ENCODE results near the gene COX7A1.

COX7A1 gene

GRCh38 chr19:36113894-36114720, 38.1 kb downstream of the COX7A1 start:
- peak in 16 of 56 donors; percentile 28 to 70 (median 50) for DNase-seq

GRCh38 chr19:36113425-36113824, 38.8 kb downstream of the COX7A1 start:
- no peak for DNase-seq

- no peak for DNase-seq
Measured at GRCh38 chr19:36112678-36113077, 39.6 kb downstream of the COX7A1 start.

- DNase-seq, result no peak
Measured at GRCh38 chr19:36111200-36111539, 41.1 kb downstream of the COX7A1 start.

- no peak for DNase-seq
Measured at GRCh38 chr19:36110487-36111199, 41.6 kb downstream of the COX7A1 start, which contains the start of gene OVOL3. Gene OVOL3 (plus strand): TSS chr19:36111143. CDS start chr19:36111203, 60 bp downstream.

GRCh38 chr19:36108684-36109083, 43.6 kb downstream of the COX7A1 start:
- DNase-seq, result no peak

- DNase-seq, result no peak
Measured at GRCh38 chr19:36106991-36107390, 45.3 kb downstream of the COX7A1 start.

- no peak for DNase-seq
Measured at GRCh38 chr19:36106441-36106840, 45.8 kb downstream of the COX7A1 start.

- DNase-seq, result no peak
Measured at GRCh38 chr19:36103842-36104552, 48.2 kb downstream of the COX7A1 start.

GRCh38 chr19:36103040-36103626, 49.1 kb downstream of the COX7A1 start:
- DNase-seq, result no peak

GRCh38 chr19:36101550-36102327, 50.5 kb downstream of the COX7A1 start:
- no peak for DNase-seq
